NB4 (cell line): Measurements from ENCODE around the gene SIDT1.

Source experiments
- DNase-seq: peaks from one replicate; pipeline ENCODE4 v3.0.0; 2010; ENCODE audit warnings: low read depth
- H3K4me3 ChIP-seq: one replicate; pipeline ENCODE4 v1.5.1; 2011; ENCODE audit warnings: mild to moderate bottlenecking, low read depth, low read length, moderate library complexity
- CTCF ChIP-seq: IDR thresholded peaks from one replicate; pipeline ENCODE4 v1.5.1; 2012; ENCODE audit warnings: low read depth, low read length
- MYC ChIP-seq: IDR thresholded peaks from 2 replicates; pipeline ENCODE4 v1.6.1; 2011; ENCODE audit warnings: low read depth, low read length
- POLR2A ChIP-seq: IDR thresholded peaks from 2 replicates; pipeline ENCODE4 v1.6.1; 2011; ENCODE audit warnings: mild to moderate bottlenecking; ENCODE audit not compliant: insufficient read length; ENCODE audit errors: extremely low read depth
- TF ChIP-seq, protein P1 (sequence below): IDR thresholded peaks from 2 replicates; pipeline ENCODE4 v1.6.1; 2011; ENCODE audit warnings: low read depth, low read length

The SIDT1 gene

GRCh38 chr3:113574213-113574612 lies 41.9 kb downstream of the SIDT1 start:
- TF ChIP-seq, protein P1, sequence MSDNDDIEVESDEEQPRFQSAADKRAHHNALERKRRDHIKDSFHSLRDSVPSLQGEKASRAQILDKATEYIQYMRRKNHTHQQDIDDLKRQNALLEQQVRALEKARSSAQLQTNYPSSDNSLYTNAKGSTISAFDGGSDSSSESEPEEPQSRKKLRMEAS = no peak
- no peak for TF ChIP-seq MYC
- TF ChIP-seq POLR2A = no peak
- no peak for TF ChIP-seq CTCF
- DNase-seq = no peak

DNA sequence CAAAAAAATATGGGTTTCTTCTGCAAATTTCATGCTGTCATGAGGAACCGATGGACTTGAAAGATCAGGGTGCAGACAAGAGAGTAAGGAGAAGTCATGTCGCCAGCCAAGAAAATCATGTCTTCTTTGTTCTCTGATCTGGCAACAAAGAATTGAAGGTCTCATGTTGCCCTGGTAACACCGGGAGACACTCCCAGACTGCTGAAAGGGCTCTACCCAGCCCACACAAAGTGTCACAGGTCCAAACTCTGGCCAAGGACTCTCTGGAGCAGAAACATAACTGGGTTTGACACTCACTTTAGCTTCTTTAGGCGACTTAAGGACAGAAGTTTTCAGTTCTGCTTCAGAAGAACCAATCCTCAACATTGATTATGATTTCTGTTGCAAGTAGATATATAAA lies 42.9 kb downstream of the SIDT1 start:
- no peak for DNase-seq
- no peak for TF ChIP-seq CTCF
- TF ChIP-seq, protein P1 = no peak
- no peak overlapping the region for H3K4me3 ChIP-seq

More at GRCh38 chr3:113574213-113574612, 41.9 kb downstream of the SIDT1 start:
- H3K4me3 ChIP-seq = no peak overlapping the region

- no peak for TF ChIP-seq MYC
- TF ChIP-seq CTCF = no peak
- TF ChIP-seq, protein P1 = no peak
- TF ChIP-seq POLR2A = no peak
- no peak for DNase-seq
- no peak overlapping the region for H3K4me3 ChIP-seq
These were observed 52.9 kb downstream of the SIDT1 start for GRCh38 chr3:113585228-113585627.

GRCh38 chr3:113585720-113586119 lies 53.4 kb downstream of the SIDT1 start:
- no peak overlapping the region for H3K4me3 ChIP-seq
- TF ChIP-seq CTCF (no peak), POLR2A (no peak), MYC (no peak)
- TF ChIP-seq, protein P1 = no peak
- DNase-seq = no peak

DNA sequence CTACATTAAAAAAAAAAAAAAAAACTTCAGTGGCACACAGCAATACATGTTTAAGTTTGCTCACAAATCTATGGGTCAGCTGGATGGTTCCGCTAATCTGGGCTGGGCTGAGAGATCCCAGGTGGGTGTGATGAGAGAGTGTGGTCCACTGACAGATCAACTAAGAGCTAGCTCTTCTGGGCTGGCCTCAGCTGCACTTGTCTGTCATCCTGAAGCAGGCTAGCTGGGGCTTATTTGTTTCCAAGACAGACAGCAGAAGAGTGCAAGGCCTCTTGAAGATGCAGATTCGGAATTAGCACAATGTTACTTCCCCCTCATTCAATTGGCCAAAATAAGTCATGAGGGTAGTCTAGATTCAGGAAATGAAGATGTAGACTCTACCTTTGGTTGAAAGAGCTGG lies 56.5 kb downstream of the SIDT1 start:
- H3K4me3 ChIP-seq = no peak overlapping the region
- DNase-seq = no peak
- TF ChIP-seq CTCF = no peak
- no peak for TF ChIP-seq POLR2A
- no peak for TF ChIP-seq MYC
- TF ChIP-seq, protein P1 = no peak

DNA sequence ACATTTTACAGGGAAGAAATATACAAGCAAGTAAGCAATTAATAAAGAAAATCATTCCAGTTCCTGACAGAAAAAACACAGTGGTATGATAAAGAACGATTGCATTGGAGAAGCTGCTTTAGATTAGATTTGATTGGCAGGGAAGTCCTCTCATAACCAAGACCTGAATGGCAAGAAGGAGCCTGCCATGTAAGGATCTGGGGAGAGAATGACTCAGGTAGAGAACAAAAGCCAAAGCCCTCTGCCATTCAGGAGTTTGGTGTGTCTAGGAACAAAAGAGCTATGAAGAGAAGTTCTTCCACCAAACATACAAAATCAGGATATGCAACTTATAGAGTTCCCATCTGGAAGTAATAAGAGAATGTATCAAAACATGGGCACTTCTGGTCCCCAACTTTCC lies 57.6 kb downstream of the SIDT1 start:
- DNase-seq = no peak
- no peak overlapping the region for H3K4me3 ChIP-seq
- no peak for TF ChIP-seq POLR2A
- no peak for TF ChIP-seq MYC
- TF ChIP-seq, protein P1 = no peak
- TF ChIP-seq CTCF = no peak
